HUES64 (cell line): ENCODE data around the gene MAP2K2.

Source experiments
- H3K27ac ChIP-seq: 2 replicates; pipeline ENCODE4 v1.7.0; 2013; ENCODE audit warnings: low read depth, low read length, inconsistent platforms
- H3K27me3 ChIP-seq: 2 replicates; pipeline ENCODE4 v1.6.1; 2013; ENCODE audit warnings: mild to moderate bottlenecking, low read length; ENCODE audit not compliant: insufficient read depth
- H3K36me3 ChIP-seq: 2 replicates; pipeline ENCODE4 v1.6.1; 2013; ENCODE audit warnings: mild to moderate bottlenecking, low read length; ENCODE audit not compliant: insufficient read depth
- H3K4me1 ChIP-seq: 2 replicates; pipeline ENCODE4 v1.6.1; 2013; ENCODE audit warnings: mild to moderate bottlenecking, low read length, moderate library complexity; ENCODE audit not compliant: insufficient read depth
- H3K4me3 ChIP-seq: 2 replicates; pipeline ENCODE4 v1.5.1; 2013; ENCODE audit warnings: mild to moderate bottlenecking, low read length, moderate library complexity
- H3K9ac ChIP-seq: 2 replicates; pipeline ENCODE4 v1.6.1; 2013; ENCODE audit warnings: mild to moderate bottlenecking, low read depth, low read length
- H3K9me3 ChIP-seq: 2 replicates; pipeline ENCODE4 v1.6.1; 2013; ENCODE audit warnings: low read depth, low read length; ENCODE audit not compliant: insufficient read depth
- WGBS: fragments of 150-250, 120-280 bp; methylation state at CpG from one replicate; pipeline ENCODE4 v1.1.7; 2013; ENCODE audit warnings: missing lambda C conversion rate; 5-methylcytosine and 5-hydroxymethylcytosine counted together

Gene MAP2K2

DNA sequence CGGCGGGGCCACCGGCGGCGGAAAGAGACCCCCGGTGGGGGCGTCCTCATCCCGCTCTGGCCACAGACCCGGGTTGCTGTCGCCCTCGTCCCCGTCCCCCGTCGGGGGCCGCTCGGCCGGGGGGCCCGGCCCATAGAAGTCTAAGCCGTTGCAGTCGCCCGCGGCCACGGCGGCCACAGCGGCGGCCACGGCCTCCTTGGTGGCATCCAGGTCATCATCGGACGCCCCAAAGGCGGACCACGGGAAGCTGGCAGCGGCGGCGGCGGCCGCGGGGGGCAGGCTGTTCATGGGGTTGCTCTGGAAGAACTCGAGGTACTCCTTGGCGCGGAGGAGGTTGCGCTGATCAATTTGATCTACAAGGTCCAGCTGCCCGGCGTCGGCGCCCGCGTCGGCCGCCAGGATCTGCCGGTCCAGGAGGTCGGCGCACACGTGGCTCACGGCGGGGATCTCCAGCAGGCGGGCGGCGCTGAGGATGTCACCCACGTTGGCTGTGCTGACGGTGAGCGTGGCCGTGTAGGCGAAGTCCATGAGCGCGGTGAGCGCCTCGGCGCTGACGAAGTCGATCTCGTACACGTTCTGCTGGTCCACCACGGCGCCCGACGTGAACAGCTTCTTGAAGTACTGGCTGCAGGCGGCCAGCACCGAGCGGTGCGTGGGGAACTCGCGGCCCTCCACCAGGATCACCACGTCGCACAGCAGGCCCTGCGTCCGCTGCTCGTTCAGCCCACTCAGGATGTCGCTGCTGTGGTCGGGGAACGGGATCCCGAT is 69.3 kb downstream of the MAP2K2 start:
- Histone ChIP-seq H3K4me1 (peaks cover 2% of the 10 kb centered on the region; the same call in 1 of the 2 replicates), H3K4me3 (no peak overlapping the region), H3K27me3 (no peaks in the 10 kb centered on the region), H3K36me3 (peaks cover 39% of the 10 kb centered on the region), H3K27ac (no peak overlapping the region), H3K9ac (no peak overlapping the region), H3K9me3 (no peaks in the 10 kb centered on the region)
- 97% methylated on average over 91 of the region's 91 CpGs for WGBS

DNA sequence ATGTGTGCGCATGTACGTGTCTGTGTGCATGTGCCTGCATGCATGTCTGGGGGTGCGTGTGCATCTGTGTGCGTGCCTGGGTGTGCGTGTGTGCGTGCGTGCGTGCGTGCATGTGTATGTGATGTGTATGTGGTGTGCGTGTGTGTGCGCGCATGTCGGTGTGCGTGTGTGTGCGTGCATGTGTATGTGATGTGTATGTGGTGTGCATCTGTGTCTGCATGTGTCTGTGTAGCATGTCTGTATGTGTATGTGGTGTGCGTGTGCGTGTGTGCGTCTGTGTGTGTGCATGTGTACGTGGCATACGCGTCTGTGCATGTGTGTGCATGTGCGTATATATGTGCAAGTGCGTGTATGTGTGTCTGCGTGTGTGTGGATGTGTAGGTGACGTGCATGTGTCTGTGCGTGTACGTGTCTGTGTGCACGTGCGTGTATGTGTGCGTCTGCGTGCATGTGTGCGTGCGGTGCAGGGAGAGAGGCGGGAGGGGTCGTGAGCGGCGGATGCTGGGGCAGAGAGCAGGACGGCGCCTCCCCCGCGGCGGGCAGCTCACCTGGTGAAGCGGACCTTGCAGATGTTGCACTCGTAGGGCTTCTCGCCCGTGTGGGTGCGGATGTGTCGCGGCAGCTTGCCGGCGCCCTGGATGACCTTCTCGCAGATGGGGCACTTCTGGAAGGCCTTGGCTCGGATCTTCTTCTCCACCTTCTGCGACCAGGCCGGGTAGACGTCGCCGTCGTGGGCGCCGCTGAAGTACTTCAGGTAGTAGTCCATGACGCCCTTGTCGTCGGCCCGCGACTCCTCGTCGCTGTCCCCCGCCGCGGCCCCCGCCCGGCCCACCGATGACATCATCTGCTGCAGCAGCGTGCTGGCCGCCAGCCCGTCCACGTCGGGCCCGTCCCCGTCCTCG is 70.2 kb downstream of the MAP2K2 start:
- no peak overlapping the region for H3K27ac ChIP-seq
- H3K9me3 ChIP-seq: no peaks in the 10 kb centered on the region
- 95% methylated on average over 82 of the region's 82 CpGs for WGBS
- no peak overlapping the region for H3K4me3 ChIP-seq
- no peaks in the 10 kb centered on the region; the same call in 1 of the 2 replicates for H3K4me1 ChIP-seq
- no peaks in the 10 kb centered on the region for H3K27me3 ChIP-seq
- H3K9ac ChIP-seq: no peak overlapping the region
- peaks cover 42% of the 10 kb centered on the region for H3K36me3 ChIP-seq

- H3K4me3 ChIP-seq: no peak overlapping the region
- no peaks in the 10 kb centered on the region for H3K9me3 ChIP-seq
- peak overlapping the region; percentile 20; the same call in 1 of the 2 replicates for H3K9ac ChIP-seq
- H3K36me3 ChIP-seq: peaks cover 48% of the 10 kb centered on the region
- no peak overlapping the region for H3K27ac ChIP-seq
- H3K27me3 ChIP-seq: no peaks in the 10 kb centered on the region
- WGBS: 92% methylated on average over 13 of the region's 13 CpGs
- H3K4me1 ChIP-seq: no peaks in the 10 kb centered on the region; the same call in 1 of the 2 replicates
Measured at GRCh38 chr19:4052993-4053422, 70.9 kb downstream of the MAP2K2 start.

- no peaks in the 10 kb centered on the region for H3K27me3 ChIP-seq
- H3K9ac ChIP-seq: peak overlapping the region; percentile 20; the same call in 1 of the 2 replicates
- no peak overlapping the region for H3K4me3 ChIP-seq
- H3K4me1 ChIP-seq: no peaks in the 10 kb centered on the region; the same call in 1 of the 2 replicates
- peaks cover 49% of the 10 kb centered on the region for H3K36me3 ChIP-seq
- H3K27ac ChIP-seq: no peak overlapping the region
- 91% methylated on average over 27 of the region's 27 CpGs for WGBS
- no peaks in the 10 kb centered on the region for H3K9me3 ChIP-seq
Measured at GRCh38 chr19:4052114-4052992, 71.6 kb downstream of the MAP2K2 start.

DNA sequence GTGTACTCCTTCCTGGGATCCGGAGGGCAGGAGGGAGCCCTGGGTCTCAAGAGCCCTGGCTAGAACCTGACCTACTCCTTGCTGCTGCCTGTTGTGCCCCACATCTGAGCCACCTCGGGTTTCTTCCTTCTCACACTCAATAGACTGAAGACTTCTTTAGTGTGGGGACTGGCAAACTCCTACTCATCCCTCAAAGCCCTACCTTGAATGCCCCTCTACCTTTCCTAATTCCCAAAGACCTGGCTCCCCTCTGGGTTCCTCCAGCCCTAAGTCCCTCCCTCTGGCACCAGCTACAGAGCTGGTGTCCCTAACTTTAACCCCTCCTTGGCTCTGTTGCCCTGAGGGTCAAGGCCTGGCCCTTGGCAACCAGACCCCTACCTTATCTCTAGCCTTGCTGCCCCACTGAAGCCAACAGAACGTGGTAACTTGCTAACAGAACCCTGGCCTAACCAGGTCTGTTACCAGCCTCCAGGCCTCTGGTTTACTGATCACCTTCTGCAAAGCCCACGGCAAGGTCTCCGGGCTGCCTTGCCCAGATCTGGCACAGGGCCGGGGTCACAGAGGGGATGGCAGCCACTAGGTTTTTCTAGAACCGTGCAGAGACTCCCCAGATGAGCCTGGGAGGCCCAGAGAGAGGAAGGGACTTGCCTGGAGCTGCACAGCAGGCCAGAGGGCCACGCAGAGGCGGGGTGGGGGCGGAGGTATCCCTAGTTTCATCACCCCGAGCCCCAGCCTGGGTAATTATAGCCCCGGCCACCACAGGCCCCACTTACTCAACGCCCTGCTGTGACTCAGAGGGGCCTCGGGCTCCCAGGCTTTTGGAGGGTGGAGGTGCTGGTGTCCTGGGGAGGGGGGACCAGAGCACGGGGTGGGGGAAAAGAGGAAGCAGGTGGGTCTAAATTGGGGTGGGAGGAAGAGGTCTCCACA is 72.5 kb downstream of the MAP2K2 start:
- no peaks in the 10 kb centered on the region for H3K27me3 ChIP-seq
- H3K36me3 ChIP-seq: peaks cover 50% of the 10 kb centered on the region
- H3K9ac ChIP-seq: no peak overlapping the region
- H3K4me1 ChIP-seq: no peaks in the 10 kb centered on the region; the same call in 1 of the 2 replicates
- no peak overlapping the region for H3K27ac ChIP-seq
- no peaks in the 10 kb centered on the region for H3K9me3 ChIP-seq
- H3K4me3 ChIP-seq: no peak overlapping the region
- 93% methylated on average over 14 of the region's 15 CpGs for WGBS

DNA sequence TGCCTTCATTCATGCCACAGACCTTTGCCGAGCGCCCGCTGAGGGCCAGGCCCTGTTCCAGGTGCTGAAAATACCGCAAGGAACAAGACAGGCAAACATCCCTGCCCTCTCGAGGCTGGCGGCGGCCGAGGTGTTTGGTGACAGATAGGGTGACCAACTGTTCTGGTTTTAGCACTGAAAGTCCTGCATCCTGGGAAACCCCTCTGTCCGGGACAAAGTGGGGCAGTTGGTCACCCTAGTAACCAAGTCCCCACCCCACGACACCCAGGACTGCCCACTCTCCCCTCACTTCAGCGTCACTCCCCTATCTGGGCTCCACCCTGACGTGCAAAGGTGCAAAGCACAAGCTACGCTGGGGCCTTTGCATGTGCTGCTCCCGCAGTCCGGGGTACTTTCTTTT is 74.5 kb downstream of the MAP2K2 start:
- Histone ChIP-seq H3K4me3 (no peak overlapping the region), H3K27me3 (no peaks in the 10 kb centered on the region), H3K9me3 (no peaks in the 10 kb centered on the region), H3K27ac (no peak overlapping the region), H3K9ac (no peak overlapping the region), H3K4me1 (no peaks in the 10 kb centered on the region; the same call in 1 of the 2 replicates), H3K36me3 (peaks cover 48% of the 10 kb centered on the region)
- WGBS: 93% methylated on average over 15 of the region's 15 CpGs

DNA sequence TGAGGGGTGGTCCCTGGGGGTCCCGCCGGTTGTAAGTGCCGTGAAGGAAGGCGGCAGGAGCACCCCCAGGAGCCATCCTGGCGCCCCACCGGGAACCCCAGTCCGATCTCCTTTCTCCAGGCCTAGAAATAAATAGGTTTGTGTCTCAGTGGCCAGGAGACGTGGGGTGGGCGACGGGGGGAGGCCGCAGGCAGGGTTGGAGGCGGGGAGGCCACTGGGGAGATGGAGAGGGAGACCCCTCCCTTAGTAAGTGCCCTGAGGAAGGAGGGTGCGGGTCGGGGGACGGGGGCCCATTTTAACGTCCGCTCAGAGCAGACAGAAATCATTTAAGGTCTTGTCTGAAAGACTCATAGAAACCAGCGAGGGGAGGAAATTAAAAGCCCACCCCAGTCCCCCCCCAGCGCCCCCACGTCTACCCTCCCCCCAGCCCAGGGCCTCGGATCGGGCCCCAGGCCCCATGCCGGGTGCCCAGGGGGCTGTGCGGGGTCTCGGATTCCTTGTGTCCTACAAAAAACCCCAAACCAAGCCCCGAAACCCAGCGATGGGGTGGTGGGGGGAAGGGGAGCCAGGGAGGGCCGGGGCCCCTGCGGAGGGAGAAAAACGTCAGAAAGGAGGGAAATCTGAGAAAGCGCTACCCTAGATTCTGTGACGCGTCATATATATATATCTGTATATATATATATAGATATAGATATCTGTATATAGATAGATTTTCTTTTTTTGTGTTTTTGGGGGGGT is 76.8 kb downstream of the MAP2K2 start:
- Histone ChIP-seq H3K4me1 (no peaks in the 10 kb centered on the region), H3K9me3 (no peaks in the 10 kb centered on the region), H3K27ac (no peak overlapping the region), H3K27me3 (no peaks in the 10 kb centered on the region), H3K9ac (no peak overlapping the region), H3K4me3 (no peak overlapping the region), H3K36me3 (peaks cover 29% of the 10 kb centered on the region)
- 95% methylated on average over 28 of the region's 33 CpGs for WGBS

DNA sequence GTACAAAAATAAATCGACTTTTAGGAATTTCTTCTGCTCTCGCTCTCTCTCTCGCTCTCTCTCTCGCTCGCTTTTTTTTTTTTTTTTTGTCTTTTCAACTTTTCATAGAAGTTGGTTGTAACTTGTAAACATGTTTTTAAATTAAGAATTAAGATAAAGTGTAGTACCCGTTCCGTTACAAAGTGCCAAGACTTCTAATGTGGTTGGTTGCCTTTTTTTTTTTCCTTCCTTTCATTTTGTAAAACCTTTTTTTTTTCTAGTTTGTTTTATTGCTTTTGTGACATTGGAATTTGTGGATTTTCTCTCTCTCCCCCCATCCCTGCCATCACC is 77.6 kb downstream of the MAP2K2 start:
- no peaks in the 10 kb centered on the region for H3K27me3 ChIP-seq
- 100% methylated on average over 2 of the region's 7 CpGs for WGBS
- no peaks in the 10 kb centered on the region for H3K9me3 ChIP-seq
- peaks cover 26% of the 10 kb centered on the region for H3K36me3 ChIP-seq
- no peak overlapping the region for H3K9ac ChIP-seq
- H3K27ac ChIP-seq: no peak overlapping the region
- no peaks in the 10 kb centered on the region for H3K4me1 ChIP-seq
- no peak overlapping the region for H3K4me3 ChIP-seq

DNA sequence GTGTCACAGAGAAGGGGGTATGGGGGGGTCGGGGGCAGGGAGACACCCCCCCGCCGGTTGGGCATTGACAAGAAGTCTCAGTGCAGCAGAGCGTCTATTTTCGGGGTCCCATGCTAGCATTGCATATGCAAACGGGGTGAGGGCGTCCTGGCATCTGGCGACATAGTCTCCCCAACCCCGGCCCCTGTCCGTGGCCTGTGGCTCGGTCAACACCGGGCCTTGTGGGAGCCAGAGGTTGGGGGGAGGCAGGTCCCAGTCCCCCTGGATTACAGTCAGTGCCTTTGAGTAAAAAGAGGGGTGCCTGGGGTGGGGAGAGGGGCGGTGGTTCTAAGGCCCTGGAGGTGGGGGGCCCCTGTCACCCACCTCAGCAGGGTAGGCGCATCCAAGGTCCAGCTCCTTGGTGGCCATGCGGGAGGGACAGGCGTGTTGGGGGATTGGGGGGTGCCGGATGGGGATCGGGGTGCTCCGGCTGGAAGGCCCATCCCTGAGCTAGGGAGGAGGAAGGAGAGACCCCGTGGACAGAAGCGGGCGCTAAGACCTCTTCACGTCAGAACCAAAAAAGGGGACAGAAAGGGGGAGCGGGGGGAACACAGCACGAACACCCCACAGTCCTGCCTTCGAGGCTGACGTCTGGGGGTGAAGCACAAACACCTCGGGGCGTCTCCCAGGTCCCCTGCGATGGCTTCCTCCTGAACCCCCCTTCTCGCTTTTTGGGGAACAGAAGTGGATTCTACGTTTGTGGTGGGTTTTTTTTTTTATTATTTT is 78.1 kb downstream of the MAP2K2 start:
- H3K9ac ChIP-seq: no peak overlapping the region

More for the DNA sequence above, 78.1 kb downstream of the MAP2K2 start:
- no peak overlapping the region for H3K27ac ChIP-seq
- no peaks in the 10 kb centered on the region for H3K4me1 ChIP-seq
- 94% methylated on average over 32 of the region's 32 CpGs for WGBS
- H3K27me3 ChIP-seq: no peaks in the 10 kb centered on the region
- H3K9me3 ChIP-seq: no peaks in the 10 kb centered on the region
- peaks cover 23% of the 10 kb centered on the region for H3K36me3 ChIP-seq
- H3K4me3 ChIP-seq: no peak overlapping the region
